Fibroblast of villous mesenchyme (primary cell): Measurements from ENCODE around the gene UGT2B10. TPM values are rescaled to one million over a fixed set of nuclear protein-coding genes. Genes with fewer than 3 reads are reported as not detected.
"Not testable (repeated sequence)": the region's sequence is repeated elsewhere in the genome, so short reads cannot be mapped to it uniquely, and the experiment has no call there.

Source experiments
- DNase-seq: peaks from one replicate; pipeline ENCODE4 v3.0.0-alpha.2; 2010; ENCODE audit warnings: low read depth
- H3K4me3 ChIP-seq: 2 replicates; pipeline ENCODE4 v1.5.1; 2011; ENCODE audit warnings: low read depth, mild to moderate bottlenecking, low read length
- total RNA-seq: library from RNA; depleted of rRNA; stranded (reverse); fragments of >200 nt; gene quantifications from 2 replicates; pipeline ENCODE4 v1.2.3, GENCODE V29; 2012
- TF ChIP-seq, protein P1 (sequence below): IDR thresholded peaks from 2 replicates; pipeline ENCODE4 v1.5.1; 2012; ENCODE audit warnings: low read depth, mild to moderate bottlenecking, low read length; ENCODE audit not compliant: insufficient read depth

UGT2B10 gene
- total RNA-seq, 1 donor = not detected

DNA sequence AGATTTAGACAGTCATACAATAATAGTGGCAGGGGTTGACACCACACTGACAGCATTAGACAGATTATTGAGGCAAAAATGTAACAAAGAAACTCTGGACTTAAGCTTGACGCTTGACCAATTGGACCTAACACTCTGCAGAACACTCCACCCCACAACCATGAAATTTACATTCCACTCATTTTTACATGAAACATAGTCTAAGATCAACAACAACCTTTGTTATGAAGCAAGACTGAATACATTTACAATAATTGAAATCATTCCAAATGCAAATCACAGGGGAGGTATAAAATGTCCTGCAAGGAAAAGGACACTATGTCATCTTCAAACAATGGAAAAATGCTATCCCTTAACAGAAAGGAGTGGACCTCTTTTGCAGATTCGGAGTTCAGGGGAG lies 4.9 kb upstream of the UGT2B10 start:
- no peak for DNase-seq
- TF ChIP-seq, protein P1, sequence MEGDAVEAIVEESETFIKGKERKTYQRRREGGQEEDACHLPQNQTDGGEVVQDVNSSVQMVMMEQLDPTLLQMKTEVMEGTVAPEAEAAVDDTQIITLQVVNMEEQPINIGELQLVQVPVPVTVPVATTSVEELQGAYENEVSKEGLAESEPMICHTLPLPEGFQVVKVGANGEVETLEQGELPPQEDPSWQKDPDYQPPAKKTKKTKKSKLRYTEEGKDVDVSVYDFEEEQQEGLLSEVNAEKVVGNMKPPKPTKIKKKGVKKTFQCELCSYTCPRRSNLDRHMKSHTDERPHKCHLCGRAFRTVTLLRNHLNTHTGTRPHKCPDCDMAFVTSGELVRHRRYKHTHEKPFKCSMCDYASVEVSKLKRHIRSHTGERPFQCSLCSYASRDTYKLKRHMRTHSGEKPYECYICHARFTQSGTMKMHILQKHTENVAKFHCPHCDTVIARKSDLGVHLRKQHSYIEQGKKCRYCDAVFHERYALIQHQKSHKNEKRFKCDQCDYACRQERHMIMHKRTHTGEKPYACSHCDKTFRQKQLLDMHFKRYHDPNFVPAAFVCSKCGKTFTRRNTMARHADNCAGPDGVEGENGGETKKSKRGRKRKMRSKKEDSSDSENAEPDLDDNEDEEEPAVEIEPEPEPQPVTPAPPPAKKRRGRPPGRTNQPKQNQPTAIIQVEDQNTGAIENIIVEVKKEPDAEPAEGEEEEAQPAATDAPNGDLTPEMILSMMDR = no peak
- H3K4me3 ChIP-seq = no peak overlapping the region

DNA sequence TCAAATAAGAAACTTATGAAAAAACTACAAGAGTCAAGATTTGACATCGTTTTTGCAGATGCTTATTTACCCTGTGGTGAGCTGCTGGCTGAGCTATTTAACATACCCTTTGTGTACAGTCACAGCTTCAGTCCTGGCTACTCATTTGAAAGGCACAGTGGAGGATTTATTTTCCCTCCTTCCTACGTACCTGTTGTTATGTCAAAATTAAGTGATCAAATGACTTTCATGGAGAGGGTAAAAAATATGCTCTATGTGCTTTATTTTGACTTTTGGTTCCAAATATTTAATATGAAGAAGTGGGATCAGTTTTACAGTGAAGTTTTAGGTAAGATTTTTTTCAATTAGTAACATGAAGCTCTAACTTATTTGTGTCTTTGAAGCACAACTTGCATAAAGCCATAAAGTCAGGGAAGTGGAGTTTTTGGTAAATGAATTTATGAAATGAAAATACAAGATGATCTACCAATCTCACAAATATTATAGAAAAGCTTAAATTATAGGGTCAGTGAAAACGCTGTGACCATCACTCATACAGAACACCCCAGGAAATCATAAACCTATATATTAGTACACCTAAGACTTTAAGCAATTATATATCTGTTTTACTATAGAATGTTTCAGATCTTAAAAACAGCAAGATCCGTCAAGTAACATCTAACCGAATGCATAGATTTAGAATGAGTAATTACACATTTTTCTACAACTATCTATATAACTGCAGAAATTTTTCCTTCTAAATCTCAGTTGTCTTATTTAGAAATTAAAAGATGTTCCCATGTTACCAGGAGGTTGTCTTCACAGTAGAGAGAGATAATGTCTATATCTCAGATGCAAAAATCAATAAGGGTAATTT lies 844 bp downstream of the UGT2B10 start:
- not testable (repeated sequence) for H3K4me3 ChIP-seq, DNase-seq

DNA sequence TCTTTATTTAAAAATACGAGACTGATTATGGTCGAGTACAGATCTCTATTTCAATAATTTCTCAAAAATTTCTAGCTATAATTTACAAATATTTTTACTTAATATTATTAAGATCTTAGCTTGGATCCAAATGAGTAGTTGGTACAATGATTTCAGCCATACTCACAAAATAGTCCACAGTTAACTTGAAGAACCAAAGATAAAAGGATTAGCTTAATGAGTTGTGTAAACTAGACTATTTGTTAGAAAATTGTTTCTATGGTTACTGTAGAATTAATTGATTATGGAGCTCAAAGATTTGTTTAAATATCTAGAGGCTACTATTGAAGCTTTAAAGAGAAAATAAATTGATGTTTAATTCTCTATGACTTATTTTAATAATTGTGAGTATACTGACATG lies 1.6 kb downstream of the UGT2B10 start:
- TF ChIP-seq, protein P1 = no peak
- DNase-seq = no peak
- H3K4me3 ChIP-seq = no peak overlapping the region

DNA sequence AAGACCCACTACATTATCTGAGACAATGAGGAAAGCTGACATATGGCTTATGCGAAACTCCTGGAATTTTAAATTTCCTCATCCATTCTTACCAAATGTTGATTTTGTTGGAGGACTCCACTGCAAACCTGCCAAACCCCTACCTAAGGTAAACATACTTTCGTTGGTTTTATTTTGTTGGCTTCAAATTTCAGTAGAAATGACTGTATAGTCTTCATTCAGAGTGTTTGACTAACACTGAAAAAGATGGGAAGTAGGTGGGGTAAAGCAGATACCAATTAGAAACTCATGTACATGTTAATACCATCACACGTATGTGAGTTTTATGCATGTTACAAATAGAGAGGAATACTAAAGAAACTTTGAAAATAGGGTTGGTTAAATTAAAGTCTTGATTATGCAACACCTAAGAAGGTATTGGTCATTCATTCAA lies 2.3 kb downstream of the UGT2B10 start:
- not testable (repeated sequence) for DNase-seq, H3K4me3 ChIP-seq

DNA sequence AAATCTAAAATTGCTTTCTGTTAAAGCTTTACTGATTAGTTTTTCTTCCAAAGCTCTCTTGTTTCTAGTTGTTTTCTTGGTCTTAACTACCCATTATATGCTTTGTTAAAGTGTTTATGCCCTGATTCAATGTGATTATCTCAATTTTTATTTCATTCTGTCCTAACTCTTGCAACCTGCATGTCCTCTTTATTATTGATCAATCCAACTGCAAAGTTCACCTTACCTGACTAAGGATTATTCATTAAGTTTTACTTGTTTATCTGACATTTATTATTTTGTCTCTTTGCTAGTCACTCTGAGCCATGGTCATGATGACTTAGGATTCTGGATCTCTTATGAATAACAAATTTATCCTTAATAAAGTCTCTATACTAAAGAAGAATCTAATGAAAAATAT lies 15.8 kb downstream of the UGT2B10 start:
- DNase-seq = no peak
- H3K4me3 ChIP-seq = no peak overlapping the region

DNA sequence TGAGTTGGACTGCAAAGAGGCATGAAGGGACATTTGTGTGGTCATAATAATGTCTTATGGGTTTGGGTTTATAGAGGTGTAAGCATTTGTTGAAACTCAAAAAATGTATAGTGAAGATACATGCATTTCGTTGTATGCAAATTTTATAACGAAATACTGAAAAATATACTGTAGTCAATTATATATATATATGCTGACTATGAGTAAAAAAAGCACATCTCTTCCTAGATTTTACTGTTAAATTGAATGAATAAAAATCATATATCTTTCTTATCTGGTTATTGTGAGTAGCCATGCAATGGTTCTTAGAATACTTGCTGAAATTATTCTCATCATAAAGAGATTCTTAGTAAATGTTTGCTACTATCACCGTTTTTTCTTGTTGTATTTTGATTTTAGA lies 34.5 kb downstream of the UGT2B10 start:
- no peak for DNase-seq
- no peak overlapping the region for H3K4me3 ChIP-seq
- TF ChIP-seq, protein P1 = no peak

More for the DNA sequence above, 15.8 kb downstream of the UGT2B10 start:
- TF ChIP-seq, protein P1 = no peak

DNA sequence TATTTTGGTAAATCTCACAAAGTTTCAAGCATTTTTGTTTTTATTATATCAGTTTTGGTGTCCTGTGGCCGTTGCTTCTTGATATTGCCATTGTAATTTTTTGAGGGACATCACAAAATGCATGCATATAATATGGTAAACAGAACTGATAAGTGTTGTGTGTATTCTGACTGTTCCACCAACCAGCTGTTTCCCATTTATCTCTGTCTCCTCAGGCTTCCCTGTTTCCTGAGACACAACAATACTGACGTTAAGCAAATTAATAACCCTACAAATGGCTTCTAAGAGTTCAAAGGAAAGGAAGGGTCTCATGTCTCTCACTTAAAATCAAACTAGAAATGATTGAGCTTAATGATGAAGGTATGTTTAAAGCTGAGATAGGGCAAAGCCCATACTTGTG lies 40.0 kb downstream of the UGT2B10 start:
- H3K4me3 ChIP-seq = no peak overlapping the region
- TF ChIP-seq, protein P1 = no peak
- DNase-seq = no peak

DNA sequence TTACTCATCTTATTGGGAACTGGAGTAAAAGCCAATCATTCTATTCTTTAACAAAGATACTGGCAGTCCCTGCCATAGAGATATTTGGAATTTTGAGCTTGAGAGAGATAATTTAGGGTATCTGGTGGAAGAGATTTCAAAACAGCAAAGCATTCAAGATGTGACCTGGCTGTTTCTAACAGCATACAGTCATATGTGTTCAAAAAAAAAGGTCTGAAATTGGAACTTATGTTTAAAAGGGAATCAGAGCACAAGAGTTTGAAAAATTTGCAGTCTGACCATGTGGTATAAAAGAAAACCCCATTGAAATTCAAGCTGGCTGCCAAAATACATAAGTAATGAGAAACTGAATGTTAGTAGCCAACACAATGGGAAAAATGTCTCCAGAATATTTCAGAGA lies 42.2 kb downstream of the UGT2B10 start:
- H3K4me3 ChIP-seq = no peak overlapping the region
- no peak for DNase-seq
- TF ChIP-seq, protein P1 = no peak
